Upper lobe of right lung (tissue), 1 donor: ENCODE results near the gene DAPP1. TPM values are rescaled to one million over a fixed set of nuclear protein-coding genes. Genes with fewer than 3 reads are reported as not detected.
"Not testable (repeated sequence)": the region's sequence is repeated elsewhere in the genome, so short reads cannot be mapped to it uniquely, and the experiment has no call there.

Experiments used
- ATAC-seq: fragments of 200-7000 bp; cut with Tn5 transposase; one replicate; pipeline ENCODE4 v1.9.1; 2020; ENCODE audit warnings: mild to moderate bottlenecking, moderate library complexity
- DNase-seq: peaks from one replicate; pipeline ENCODE4 v3.0.0-alpha.2; 2020
- H3K27ac ChIP-seq: fragments of 200-600 bp; one replicate; pipeline ENCODE4 v1.8.0; 2022
- H3K27me3 ChIP-seq: fragments of 200-600 bp; one replicate; pipeline ENCODE4 v1.8.0; 2022; ENCODE audit warnings: mild to moderate bottlenecking
- H3K36me3 ChIP-seq: fragments of 200-600 bp; one replicate; pipeline ENCODE4 v1.8.0; 2022
- H3K4me1 ChIP-seq: fragments of 200-600 bp; one replicate; pipeline ENCODE4 v1.8.0; 2022
- H3K4me3 ChIP-seq: fragments of 200-600 bp; one replicate; pipeline ENCODE4 v1.8.0; 2022; ENCODE audit warnings: mild to moderate bottlenecking
- H3K9me3 ChIP-seq: fragments of 200-600 bp; one replicate; pipeline ENCODE4 v1.8.0; 2022
- intact Hi-C: fragments of 100-400 bp; cut with DNase I; formaldehyde crosslinking; loops from one replicate; pipeline ENCODE4 v1.11.0; 2022
- long read RNA-seq: library from polyadenylated mRNA; unstranded; transcript quantifications from one replicate; pipeline ENCODE4 v2.0.0, GENCODE V29; 2021
- total RNA-seq: library from RNA; stranded (reverse); fragmentation: NEBNext Ultra II Directional; extraction: Animal tissue kit (Norgen Biotek cat#: 25700); gene quantifications from one replicate; pipeline ENCODE4 v1.2.1, GENCODE V29; 2021
- TF ChIP-seq, protein P1 (sequence below): fragments of 200-600 bp; IDR thresholded peaks from one replicate; pipeline ENCODE4 v1.8.0; 2022; ENCODE audit warnings: antibody characterized with exemption
- donor health status: DM: no; HTN: yes; CAD: no; lungs with severe emphysema.

DAPP1 gene, protein sequence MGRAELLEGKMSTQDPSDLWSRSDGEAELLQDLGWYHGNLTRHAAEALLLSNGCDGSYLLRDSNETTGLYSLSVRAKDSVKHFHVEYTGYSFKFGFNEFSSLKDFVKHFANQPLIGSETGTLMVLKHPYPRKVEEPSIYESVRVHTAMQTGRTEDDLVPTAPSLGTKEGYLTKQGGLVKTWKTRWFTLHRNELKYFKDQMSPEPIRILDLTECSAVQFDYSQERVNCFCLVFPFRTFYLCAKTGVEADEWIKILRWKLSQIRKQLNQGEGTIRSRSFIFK
- total RNA-seq, result 8.9 TPM
- long read RNA-seq, transcript DAPP1-203 (9 exons, 1,440 nt), result major isoform, 17 of 20 reads
- long read RNA-seq, partial matches to known transcripts, result 1 of 20 reads
- long read RNA-seq, other reads (novel, unspliced or antisense), result 1 of 20 reads

DNA sequence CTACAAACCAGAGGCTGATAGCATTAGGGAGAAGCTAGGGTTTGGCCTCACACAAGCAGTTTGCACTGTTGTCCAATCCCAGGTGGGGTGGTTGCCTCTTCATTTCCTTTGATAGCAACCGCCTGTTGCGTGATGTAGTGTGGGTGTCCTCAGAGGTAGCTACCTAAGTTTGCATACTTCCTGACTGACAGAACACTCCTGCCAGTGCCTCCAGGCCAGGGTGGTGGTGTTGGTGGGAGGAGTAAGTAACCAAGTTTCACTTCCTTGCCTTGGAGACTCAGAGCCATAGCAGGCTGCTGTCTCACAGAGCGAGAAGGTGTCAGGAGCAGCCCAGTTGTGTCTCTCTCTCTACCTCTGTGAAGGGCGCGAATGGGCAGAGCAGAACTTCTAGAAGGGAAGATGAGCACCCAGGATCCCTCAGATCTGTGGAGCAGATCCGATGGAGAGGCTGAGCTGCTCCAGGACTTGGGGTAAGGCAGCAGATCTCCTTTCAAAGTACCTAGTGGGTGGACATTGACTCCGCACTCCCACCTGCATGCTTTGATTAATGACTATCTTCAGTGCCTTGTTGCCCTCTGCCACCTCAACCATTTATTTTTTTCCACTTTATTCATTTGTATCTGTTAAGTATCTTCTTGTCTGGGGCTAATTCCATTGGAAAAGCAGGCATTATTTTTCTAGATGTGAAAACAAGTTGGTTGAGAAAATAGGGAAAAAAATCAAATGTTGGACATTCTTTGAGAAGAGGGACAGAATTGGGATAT lies at the start of gene DAPP1:
Gene DAPP1 (plus strand): TSS at position 283 of the 764 bp plus-strand sequence. CDS start 87 bp downstream, at position 370.
- peak; percentile 89 for ATAC-seq
- Histone ChIP-seq H3K9me3 (no peaks in the 10 kb centered on the region), H3K27ac (peak within 1 kb of the TSS; percentile 76), H3K36me3 (no peaks in the 10 kb centered on the region), H3K4me1 (peaks cover 4% of the 10 kb centered on the region), H3K4me3 (peak within 1 kb of the TSS; percentile 49), H3K27me3 (no peaks in the 10 kb centered on the region)
- intact Hi-C loops, result no loop called here
- TF ChIP-seq, protein P1, sequence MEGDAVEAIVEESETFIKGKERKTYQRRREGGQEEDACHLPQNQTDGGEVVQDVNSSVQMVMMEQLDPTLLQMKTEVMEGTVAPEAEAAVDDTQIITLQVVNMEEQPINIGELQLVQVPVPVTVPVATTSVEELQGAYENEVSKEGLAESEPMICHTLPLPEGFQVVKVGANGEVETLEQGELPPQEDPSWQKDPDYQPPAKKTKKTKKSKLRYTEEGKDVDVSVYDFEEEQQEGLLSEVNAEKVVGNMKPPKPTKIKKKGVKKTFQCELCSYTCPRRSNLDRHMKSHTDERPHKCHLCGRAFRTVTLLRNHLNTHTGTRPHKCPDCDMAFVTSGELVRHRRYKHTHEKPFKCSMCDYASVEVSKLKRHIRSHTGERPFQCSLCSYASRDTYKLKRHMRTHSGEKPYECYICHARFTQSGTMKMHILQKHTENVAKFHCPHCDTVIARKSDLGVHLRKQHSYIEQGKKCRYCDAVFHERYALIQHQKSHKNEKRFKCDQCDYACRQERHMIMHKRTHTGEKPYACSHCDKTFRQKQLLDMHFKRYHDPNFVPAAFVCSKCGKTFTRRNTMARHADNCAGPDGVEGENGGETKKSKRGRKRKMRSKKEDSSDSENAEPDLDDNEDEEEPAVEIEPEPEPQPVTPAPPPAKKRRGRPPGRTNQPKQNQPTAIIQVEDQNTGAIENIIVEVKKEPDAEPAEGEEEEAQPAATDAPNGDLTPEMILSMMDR, result no peak
- DNase-seq, result peak; percentile 74

DNA sequence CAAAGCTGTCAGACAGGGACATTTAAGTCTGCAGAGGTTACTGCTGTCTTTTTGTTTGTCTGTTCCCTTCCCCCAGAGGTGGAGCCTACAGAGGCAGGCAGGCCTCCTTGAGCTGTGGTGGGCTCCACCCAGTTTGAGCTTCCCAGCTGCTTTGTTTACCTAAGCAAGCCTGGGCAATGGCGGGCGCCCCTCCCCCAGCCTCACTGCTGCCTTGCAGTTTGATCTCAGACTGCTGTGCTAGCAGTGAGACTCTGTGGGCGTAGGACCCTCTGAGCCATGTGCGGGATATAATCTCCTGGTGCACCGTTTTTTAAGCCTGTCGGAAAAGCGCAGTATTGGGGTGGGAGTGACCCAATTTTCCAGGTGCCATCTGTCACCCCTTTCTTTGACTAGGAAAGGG lies 45.8 kb upstream of the DAPP1 start:
- H3K27me3 ChIP-seq, H3K36me3 ChIP-seq, H3K4me3 ChIP-seq, H3K4me1 ChIP-seq, intact Hi-C loops, H3K27ac ChIP-seq, H3K9me3 ChIP-seq, DNase-seq, ATAC-seq: not testable (repeated sequence)

DNA sequence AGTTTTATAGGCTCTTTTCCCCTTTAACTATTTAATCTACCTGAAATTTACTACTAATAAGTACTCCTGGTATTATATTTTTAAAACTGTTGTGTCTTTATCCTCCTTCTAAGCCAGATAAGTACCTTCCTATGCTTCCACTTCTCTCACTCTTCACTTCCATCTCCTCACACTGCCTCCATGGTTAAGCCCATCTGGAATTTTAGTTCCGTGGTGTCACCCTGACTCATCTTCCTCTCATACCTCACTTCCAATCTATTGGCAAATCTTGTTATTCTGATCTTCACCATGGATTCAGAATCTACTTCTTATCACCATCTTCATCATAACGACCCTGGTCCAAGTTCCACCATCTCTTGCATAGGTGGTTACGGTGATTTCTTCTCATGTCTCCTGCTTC lies 32.7 kb upstream of the DAPP1 start:
- no peak for ATAC-seq
- intact Hi-C loops, result no loop called here

DNA sequence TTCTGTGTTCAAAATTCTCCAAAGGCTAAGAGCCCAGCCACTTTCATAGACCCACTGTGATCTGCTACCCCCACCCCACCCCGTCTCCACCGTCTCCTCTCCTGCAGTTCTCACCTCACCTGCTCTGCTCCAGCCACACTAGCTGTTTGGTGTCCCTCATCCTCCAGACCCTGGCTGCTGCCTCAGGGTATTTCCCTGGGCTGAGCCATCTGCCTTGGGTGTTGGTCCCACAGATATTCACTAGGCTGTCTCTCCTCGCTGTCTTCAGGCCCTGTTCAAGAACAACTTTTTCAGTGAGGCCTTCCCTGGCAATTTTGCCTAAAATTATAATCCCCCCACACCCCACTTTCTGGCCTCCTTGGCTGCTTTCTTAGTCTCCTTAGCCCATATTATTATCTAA lies 31.8 kb upstream of the DAPP1 start:
- intact Hi-C loops, result no loop called here
- Histone ChIP-seq H3K4me1 (no peaks in the 10 kb centered on the region), H3K36me3 (no peaks in the 10 kb centered on the region), H3K9me3 (no peaks in the 10 kb centered on the region), H3K27me3 (no peaks in the 10 kb centered on the region), H3K27ac (no peak overlapping the region), H3K4me3 (no peak overlapping the region)
- TF ChIP-seq, protein P1, result no peak
- ATAC-seq, result no peak
- no peak for DNase-seq

More for the DNA sequence above, 32.7 kb upstream of the DAPP1 start:
- Histone ChIP-seq H3K4me3 (no peak overlapping the region), H3K36me3 (no peaks in the 10 kb centered on the region), H3K27ac (no peak overlapping the region), H3K9me3 (no peaks in the 10 kb centered on the region), H3K4me1 (no peaks in the 10 kb centered on the region), H3K27me3 (no peaks in the 10 kb centered on the region)
- TF ChIP-seq, protein P1, result no peak
- DNase-seq, result no peak

DNA sequence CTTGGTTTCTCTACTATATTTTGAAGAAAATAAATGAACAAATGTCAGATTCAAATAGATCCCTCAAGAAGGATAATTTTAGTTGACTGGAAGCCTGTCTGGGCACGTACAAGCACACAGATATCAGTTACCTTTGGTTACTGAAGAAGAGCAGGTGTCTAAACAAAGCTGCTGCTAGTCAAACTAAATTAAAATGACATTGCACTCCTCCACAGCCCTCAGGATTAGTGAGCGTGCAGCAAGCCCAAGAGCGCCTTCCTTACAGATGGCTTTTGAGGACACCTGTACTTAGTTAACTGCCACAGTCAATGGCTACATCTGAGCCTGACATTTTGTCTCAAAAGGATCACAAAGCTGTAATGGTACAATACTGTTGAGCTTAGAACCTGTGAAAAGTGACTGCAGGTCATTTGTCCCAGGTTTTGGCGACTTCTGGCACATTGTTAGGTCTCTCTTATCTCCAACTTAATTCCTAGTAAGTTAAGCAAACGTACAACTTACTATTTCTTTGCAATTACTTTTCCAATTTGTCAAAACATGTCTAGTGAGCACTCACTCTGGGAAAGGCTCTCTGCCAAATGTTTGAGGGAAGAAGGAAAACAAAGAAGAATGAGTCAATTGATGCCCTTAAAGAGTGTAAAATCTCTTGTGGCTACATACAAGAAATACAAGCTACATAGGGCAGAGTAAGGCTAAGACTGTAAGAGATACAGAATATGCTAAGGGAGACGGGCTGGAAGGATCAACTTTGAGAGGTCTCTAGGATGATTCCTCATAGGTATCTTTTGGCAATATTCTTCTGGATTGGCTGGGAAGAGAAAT lies 25.6 kb upstream of the DAPP1 start:
- DNase-seq (no peak), ATAC-seq (no peak)
- TF ChIP-seq, protein P1, result no peak
- intact Hi-C loops, result no loop called here
- Histone ChIP-seq H3K9me3 (no peaks in the 10 kb centered on the region), H3K4me1 (no peaks in the 10 kb centered on the region), H3K36me3 (no peaks in the 10 kb centered on the region), H3K4me3 (no peak overlapping the region), H3K27me3 (no peaks in the 10 kb centered on the region), H3K27ac (no peak overlapping the region)
